Endothelial cell of umbilical vein (primary cell): ENCODE data around the gene CYP21A2.
"Not testable (repeated sequence)": the region's sequence is repeated elsewhere in the genome, so short reads cannot be mapped to it uniquely, and the experiment has no call there.

Experiments used
- CTCF ChIP-seq, 2 donors: IDR thresholded peaks; 1 replicate in 1 of 2; 2 replicates in 1 of 2; pipeline ENCODE4 v1.5.1; 2011; ENCODE audit warnings: low read length in 2 of 2, mild to moderate bottlenecking in 2 of 2, moderate library complexity in 2 of 2, control low read depth in 1 of 2, inconsistent platforms in 1 of 2, low read depth in 1 of 2; ENCODE audit not compliant: insufficient read depth in 1 of 2; ENCODE audit errors: extremely low read depth in 1 of 2
- EZH2 ChIP-seq: IDR thresholded peaks from 2 replicates; pipeline ENCODE4 v1.6.1; 2012; ENCODE audit warnings: borderline replicate concordance, low read depth, mild to moderate bottlenecking, moderate library complexity, low read length, inconsistent platforms; ENCODE audit not compliant: severe bottlenecking
- GATA2 ChIP-seq: IDR thresholded peaks from 2 replicates; pipeline ENCODE4 v1.7.0; 2011; ENCODE audit warnings: low read depth, mild to moderate bottlenecking, moderate library complexity, mixed read lengths, low read length; ENCODE audit not compliant: insufficient read length, insufficient read depth
- JUN ChIP-seq: IDR thresholded peaks from 2 replicates; pipeline ENCODE4 v1.6.1; 2011; ENCODE audit warnings: borderline replicate concordance, low read depth; ENCODE audit not compliant: insufficient read length, insufficient read depth
- MAX ChIP-seq: IDR thresholded peaks from 2 replicates; pipeline ENCODE4 v1.6.1; 2011; ENCODE audit not compliant: insufficient read depth, insufficient read length
- POLR2A ChIP-seq: IDR thresholded peaks from 2 replicates; pipeline ENCODE4 v1.6.1; 2012; ENCODE audit warnings: low read depth, mild to moderate bottlenecking, control low read depth, low read length
- POLR2AphosphoS5 ChIP-seq: IDR thresholded peaks from 2 replicates; pipeline ENCODE4 v1.6.1; 2012; ENCODE audit warnings: low read depth, mild to moderate bottlenecking, control low read depth, low read length, moderate library complexity; ENCODE audit not compliant: insufficient read depth

GRCh38 chr6:32004393-32004792 is 33.8 kb upstream of the CYP21A2 start:
- TF ChIP-seq CTCF (IDR thresholded peaks at IDR 0.05; ENCODE audit: extremely low read depth in 1 of 2, insufficient read depth in 1 of 2, low read depth in 1 of 2, low read length in 2 of 2); JUN; EZH2; POLR2A; GATA2; POLR2AphosphoS5; MAX: not testable (repeated sequence)
